K562 (cell line): ENCODE results near the gene ROM1. TPM values are rescaled to one million over a fixed set of nuclear protein-coding genes. Genes with fewer than 3 reads are reported as not detected.

Experiments
- ARHGAP35 ChIP-seq: fragments of 450-650 bp; IDR thresholded peaks from 2 replicates; pipeline ENCODE4 v1.6.1; 2018; ENCODE audit not compliant: partially characterized antibody
- BRD4 ChIP-seq: fragments of 200-600 bp; sonication (generic); IDR thresholded peaks from 2 replicates; pipeline ENCODE4 v1.6.1; 2017; ENCODE audit warnings: inconsistent platforms
- CHD2 ChIP-seq: IDR thresholded peaks from 2 replicates; pipeline ENCODE4 v1.6.1; 2011; ENCODE audit warnings: low read depth, low read length
- SREBF1 ChIP-seq: fragments of 150-350 bp; IDR thresholded peaks from 2 replicates; pipeline ENCODE4 v1.6.1; 2014; ENCODE audit warnings: antibody characterized with exemption, low read depth, low read length, borderline replicate concordance
- STAG1 ChIP-seq: sonication (generic); formaldehyde crosslinking; IDR thresholded peaks from 2 replicates; pipeline ENCODE4 v1.5.0; 2020; ENCODE audit warnings: missing genetic modification reagents, borderline replicate concordance
- STAT5A ChIP-seq: IDR thresholded peaks from 2 replicates; pipeline ENCODE4 v1.6.1; 2012; ENCODE audit warnings: low read length, inconsistent platforms, borderline replicate concordance
- TCF7 ChIP-seq: sonication (generic); IDR thresholded peaks from 2 replicates; pipeline ENCODE4 v1.6.1; 2016; ENCODE audit warnings: antibody characterized with exemption, borderline replicate concordance
- TEAD1 ChIP-seq, 2 experiments: fragments of 450-650 bp in 1 of 2; sonication (generic) in 1 of 2; formaldehyde crosslinking; IDR thresholded peaks; 2 replicates each; pipeline versions ENCODE4 v1.4.0 to v1.8.0; 2020 to 2022; ENCODE audit warnings: mild to moderate bottlenecking in 2 of 2, missing genetic modification reagents in 1 of 2
- ZBED1 ChIP-seq: IDR thresholded peaks from 2 replicates; pipeline ENCODE4 v1.6.1; 2014
- ZFP1 ChIP-seq: fragments of 450-650 bp; formaldehyde crosslinking; IDR thresholded peaks from 2 replicates; pipeline ENCODE4 v1.4.0; 2020; ENCODE audit warnings: mild to moderate bottlenecking, mixed read lengths
- polyA plus RNA-seq, 8 experiments: library from polyadenylated mRNA; depleted of rRNA in 4 of 8; stranded (reverse) in 5 of 8; unstranded in 3 of 8; fragments of >200 nt; fragmentation: Nextera tagmentation in 2 of 8; fragmentation: Illumina TruSeq in 1 of 8; extraction: Ambion mirVana in 2 of 8; extraction: Trizol in 1 of 8; gene quantifications; 2 replicates each; pipeline versions ENCODE4 v1.2.1 to v1.2.3, GENCODE V29; 2011 to 2014; ENCODE audit warnings: inconsistent platforms in 1 of 8, missing spikeins in 1 of 8
- total RNA-seq, 7 experiments: library from RNA; depleted of rRNA in 6 of 7; stranded (reverse); fragments of >200 nt in 6 of 7; fragmentation: Illumina TruSeq in 2 of 7; extraction: Trizol in 2 of 7; gene quantifications; 2 replicates each; pipeline versions ENCODE4 v1.2.1 to v1.2.3, GENCODE V29; 2011 to 2021; ENCODE audit warnings: low replicate concordance in 1 of 7
- TF ChIP-seq, protein P1 (sequence below): fragments of 150-350 bp; conservative IDR thresholded peaks from 2 replicates; pipeline ENCODE4 v1.6.1; 2014; ENCODE audit warnings: low read length
- TF ChIP-seq, protein P2 (sequence below), 2 experiments: fragments of 450-650 bp in 1 of 2; sonication (generic) in 1 of 2; formaldehyde crosslinking; conservative IDR thresholded peaks; 2 replicates each; pipeline versions ENCODE4 v1.4.0 to v1.8.1; 2020 to 2022; ENCODE audit warnings: mild to moderate bottlenecking in 1 of 2, missing genetic modification reagents in 1 of 2
- TF ChIP-seq, protein P3 (sequence below): fragments of 450-650 bp; IDR thresholded peaks from 2 replicates; pipeline ENCODE4 v1.6.1; 2016; ENCODE audit warnings: mild to moderate bottlenecking
- TF ChIP-seq, protein P4 (sequence below): fragments of 150-350 bp; IDR thresholded peaks from 2 replicates; pipeline ENCODE4 v1.6.1; 2014; ENCODE audit warnings: low read depth, mild to moderate bottlenecking, low read length, borderline replicate concordance

Gene ROM1
- total and polyA plus RNA-seq, 9 of the 15 experiments (the other 6 are each of a cell fraction or from before 2014, with no cell fraction given), result 0.75 to 4.0 (median 2.6) TPM

DNA sequence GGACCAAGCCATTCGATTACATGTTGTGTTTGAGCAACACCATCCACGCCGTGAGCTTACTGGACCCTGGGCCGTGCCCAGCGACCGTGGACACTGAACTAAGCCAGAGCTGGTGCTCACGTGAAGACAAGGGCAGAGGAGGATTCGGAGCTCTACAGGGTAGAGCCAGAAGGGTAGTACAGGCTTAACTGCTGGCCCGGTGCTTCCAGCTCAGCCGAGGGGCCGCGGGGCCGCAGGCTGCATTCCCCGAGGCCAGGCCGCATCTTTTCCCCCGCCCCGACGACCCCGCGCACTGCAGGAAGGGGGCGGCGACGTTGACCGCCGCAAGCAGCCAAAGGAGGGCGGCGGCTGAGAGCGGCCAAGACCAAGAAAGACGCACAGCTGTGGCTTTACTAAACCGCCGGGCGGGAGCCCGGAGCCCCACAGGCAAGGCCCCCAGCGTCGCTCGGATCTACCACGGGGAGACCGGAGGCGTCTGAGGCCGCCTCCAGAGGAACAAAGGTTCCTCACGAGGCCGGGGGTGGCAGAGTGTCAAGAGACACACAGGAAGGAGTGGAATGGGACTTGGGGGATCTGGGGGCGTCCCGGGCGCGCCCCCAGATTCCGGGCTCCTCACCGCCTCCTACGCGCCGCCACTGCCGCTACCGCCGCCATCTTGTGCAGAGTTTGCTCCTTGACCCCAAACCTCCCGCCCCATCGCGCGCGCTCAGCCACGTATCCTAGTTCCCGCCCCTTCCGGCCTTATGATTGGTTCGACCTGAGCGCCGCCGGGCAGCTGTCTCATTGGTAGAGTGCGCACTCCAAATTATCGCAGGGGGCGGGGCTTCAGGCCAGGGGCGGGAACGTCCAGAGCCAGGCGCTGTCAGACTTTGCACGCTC is 33.1 kb downstream of the ROM1 start, which contains the start of gene GANAB (continued):
- TF ChIP-seq, protein P1, sequence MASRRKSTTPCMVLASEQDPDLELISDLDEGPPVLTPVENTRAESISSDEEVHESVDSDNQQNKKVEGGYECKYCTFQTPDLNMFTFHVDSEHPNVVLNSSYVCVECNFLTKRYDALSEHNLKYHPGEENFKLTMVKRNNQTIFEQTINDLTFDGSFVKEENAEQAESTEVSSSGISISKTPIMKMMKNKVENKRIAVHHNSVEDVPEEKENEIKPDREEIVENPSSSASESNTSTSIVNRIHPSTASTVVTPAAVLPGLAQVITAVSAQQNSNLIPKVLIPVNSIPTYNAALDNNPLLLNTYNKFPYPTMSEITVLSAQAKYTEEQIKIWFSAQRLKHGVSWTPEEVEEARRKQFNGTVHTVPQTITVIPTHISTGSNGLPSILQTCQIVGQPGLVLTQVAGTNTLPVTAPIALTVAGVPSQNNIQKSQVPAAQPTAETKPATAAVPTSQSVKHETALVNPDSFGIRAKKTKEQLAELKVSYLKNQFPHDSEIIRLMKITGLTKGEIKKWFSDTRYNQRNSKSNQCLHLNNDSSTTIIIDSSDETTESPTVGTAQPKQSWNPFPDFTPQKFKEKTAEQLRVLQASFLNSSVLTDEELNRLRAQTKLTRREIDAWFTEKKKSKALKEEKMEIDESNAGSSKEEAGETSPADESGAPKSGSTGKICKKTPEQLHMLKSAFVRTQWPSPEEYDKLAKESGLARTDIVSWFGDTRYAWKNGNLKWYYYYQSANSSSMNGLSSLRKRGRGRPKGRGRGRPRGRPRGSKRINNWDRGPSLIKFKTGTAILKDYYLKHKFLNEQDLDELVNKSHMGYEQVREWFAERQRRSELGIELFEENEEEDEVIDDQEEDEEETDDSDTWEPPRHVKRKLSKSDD, result no peak
- TF ChIP-seq, protein P2, sequence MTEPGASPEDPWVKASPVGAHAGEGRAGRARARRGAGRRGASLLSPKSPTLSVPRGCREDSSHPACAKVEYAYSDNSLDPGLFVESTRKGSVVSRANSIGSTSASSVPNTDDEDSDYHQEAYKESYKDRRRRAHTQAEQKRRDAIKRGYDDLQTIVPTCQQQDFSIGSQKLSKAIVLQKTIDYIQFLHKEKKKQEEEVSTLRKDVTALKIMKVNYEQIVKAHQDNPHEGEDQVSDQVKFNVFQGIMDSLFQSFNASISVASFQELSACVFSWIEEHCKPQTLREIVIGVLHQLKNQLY (CRISPR knock-in tag; conservative IDR thresholded peaks at IDR 0.05), result no peak
- TF ChIP-seq, protein P3, sequence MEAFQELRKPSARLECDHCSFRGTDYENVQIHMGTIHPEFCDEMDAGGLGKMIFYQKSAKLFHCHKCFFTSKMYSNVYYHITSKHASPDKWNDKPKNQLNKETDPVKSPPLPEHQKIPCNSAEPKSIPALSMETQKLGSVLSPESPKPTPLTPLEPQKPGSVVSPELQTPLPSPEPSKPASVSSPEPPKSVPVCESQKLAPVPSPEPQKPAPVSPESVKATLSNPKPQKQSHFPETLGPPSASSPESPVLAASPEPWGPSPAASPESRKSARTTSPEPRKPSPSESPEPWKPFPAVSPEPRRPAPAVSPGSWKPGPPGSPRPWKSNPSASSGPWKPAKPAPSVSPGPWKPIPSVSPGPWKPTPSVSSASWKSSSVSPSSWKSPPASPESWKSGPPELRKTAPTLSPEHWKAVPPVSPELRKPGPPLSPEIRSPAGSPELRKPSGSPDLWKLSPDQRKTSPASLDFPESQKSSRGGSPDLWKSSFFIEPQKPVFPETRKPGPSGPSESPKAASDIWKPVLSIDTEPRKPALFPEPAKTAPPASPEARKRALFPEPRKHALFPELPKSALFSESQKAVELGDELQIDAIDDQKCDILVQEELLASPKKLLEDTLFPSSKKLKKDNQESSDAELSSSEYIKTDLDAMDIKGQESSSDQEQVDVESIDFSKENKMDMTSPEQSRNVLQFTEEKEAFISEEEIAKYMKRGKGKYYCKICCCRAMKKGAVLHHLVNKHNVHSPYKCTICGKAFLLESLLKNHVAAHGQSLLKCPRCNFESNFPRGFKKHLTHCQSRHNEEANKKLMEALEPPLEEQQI, result no peak
- TF ChIP-seq CHD2 (peak; percentile 54), SREBF1 (no peak), TCF7 (0 out of 2 replicates have a peak, but pooled peaks have one; percentile 35), ARHGAP35 (no peak), ZBED1 (peak; percentile 30; the same call in 1 of the 2 replicates), STAT5A (no peak), BRD4 (peak; percentile 90), STAG1 (CRISPR knock-in tag) (no peak), TEAD1 (CRISPR knock-in tag; IDR thresholded peaks at IDR 0.05) (peak; percentile 34 to 68; a peak in 2 of 4 replicates), ZFP1 (CRISPR knock-in tag) (no peak)
- TF ChIP-seq, protein P4, sequence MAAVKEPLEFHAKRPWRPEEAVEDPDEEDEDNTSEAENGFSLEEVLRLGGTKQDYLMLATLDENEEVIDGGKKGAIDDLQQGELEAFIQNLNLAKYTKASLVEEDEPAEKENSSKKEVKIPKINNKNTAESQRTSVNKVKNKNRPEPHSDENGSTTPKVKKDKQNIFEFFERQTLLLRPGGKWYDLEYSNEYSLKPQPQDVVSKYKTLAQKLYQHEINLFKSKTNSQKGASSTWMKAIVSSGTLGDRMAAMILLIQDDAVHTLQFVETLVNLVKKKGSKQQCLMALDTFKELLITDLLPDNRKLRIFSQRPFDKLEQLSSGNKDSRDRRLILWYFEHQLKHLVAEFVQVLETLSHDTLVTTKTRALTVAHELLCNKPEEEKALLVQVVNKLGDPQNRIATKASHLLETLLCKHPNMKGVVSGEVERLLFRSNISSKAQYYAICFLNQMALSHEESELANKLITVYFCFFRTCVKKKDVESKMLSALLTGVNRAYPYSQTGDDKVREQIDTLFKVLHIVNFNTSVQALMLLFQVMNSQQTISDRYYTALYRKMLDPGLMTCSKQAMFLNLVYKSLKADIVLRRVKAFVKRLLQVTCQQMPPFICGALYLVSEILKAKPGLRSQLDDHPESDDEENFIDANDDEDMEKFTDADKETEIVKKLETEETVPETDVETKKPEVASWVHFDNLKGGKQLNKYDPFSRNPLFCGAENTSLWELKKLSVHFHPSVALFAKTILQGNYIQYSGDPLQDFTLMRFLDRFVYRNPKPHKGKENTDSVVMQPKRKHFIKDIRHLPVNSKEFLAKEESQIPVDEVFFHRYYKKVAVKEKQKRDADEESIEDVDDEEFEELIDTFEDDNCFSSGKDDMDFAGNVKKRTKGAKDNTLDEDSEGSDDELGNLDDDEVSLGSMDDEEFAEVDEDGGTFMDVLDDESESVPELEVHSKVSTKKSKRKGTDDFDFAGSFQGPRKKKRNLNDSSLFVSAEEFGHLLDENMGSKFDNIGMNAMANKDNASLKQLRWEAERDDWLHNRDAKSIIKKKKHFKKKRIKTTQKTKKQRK, result no peak
